Activated CD8-positive, alpha-beta memory T cell treated with anti-CD3 and anti-CD28 coated beads for 24 hours (primary cell): ENCODE measurements around the gene MYO1E.
"Not testable (repeated sequence)": the region's sequence is repeated elsewhere in the genome, so short reads cannot be mapped to it uniquely, and the experiment has no call there.

ENCODE experiments used
- DNase-seq: peaks from one replicate; pipeline ENCODE4 v3.0.0-alpha.2; 2020

MYO1E gene

GRCh38 chr15:59157840-59158700 lies 214.6 kb downstream of the MYO1E start:
- no peak for DNase-seq

GRCh38 chr15:59157396-59157795 lies 215.3 kb downstream of the MYO1E start:
- no peak for DNase-seq

- DNase-seq = no peak
Observed at GRCh38 chr15:59155431-59155830, 217.2 kb downstream of the MYO1E start.

GRCh38 chr15:59154243-59154642 lies 218.4 kb downstream of the MYO1E start:
- no peak for DNase-seq

- DNase-seq = no peak
Observed at GRCh38 chr15:59153466-59153865, 219.2 kb downstream of the MYO1E start.

GRCh38 chr15:59152694-59153450 lies 219.8 kb downstream of the MYO1E start:
- no peak for DNase-seq

GRCh38 chr15:59150185-59150584 lies 222.5 kb downstream of the MYO1E start:
- DNase-seq = no peak

GRCh38 chr15:59148153-59148833 lies 224.4 kb downstream of the MYO1E start:
- no peak for DNase-seq

- DNase-seq = no peak
Observed at GRCh38 chr15:59147666-59148065, 225.0 kb downstream of the MYO1E start.

- peak; percentile 38 for DNase-seq
Observed at GRCh38 chr15:59144594-59144993, 228.1 kb downstream of the MYO1E start.

- peak; percentile 41 for DNase-seq
Observed at GRCh38 chr15:59143281-59143680, 229.4 kb downstream of the MYO1E start.

GRCh38 chr15:59140422-59141226 lies 232.0 kb downstream of the MYO1E start:
- no peak for DNase-seq

- DNase-seq = peak; percentile 70
Observed at GRCh38 chr15:59138243-59138642, 234.4 kb downstream of the MYO1E start.

GRCh38 chr15:59137566-59137965 lies 235.1 kb downstream of the MYO1E start:
- no peak for DNase-seq

- no peak for DNase-seq
Observed at GRCh38 chr15:59133929-59134427, 238.7 kb downstream of the MYO1E start.

- no peak for DNase-seq
Observed at GRCh38 chr15:59131969-59132562, 240.6 kb downstream of the MYO1E start.

GRCh38 chr15:59131456-59131855 lies 241.2 kb downstream of the MYO1E start:
- no peak for DNase-seq

- not testable (repeated sequence) for DNase-seq
Observed at GRCh38 chr15:59127255-59127654, 245.4 kb downstream of the MYO1E start.

GRCh38 chr15:59125683-59126082 lies 247.0 kb downstream of the MYO1E start:
- DNase-seq = not testable (repeated sequence)

GRCh38 chr15:59124261-59124660 lies 248.4 kb downstream of the MYO1E start:
- DNase-seq = no peak

GRCh38 chr15:59120937-59121336 lies 251.7 kb downstream of the MYO1E start:
- no peak for DNase-seq

- no peak for DNase-seq
Observed at GRCh38 chr15:59119625-59120024, 253.0 kb downstream of the MYO1E start.
